Psoas muscle (tissue), 8 donors: ENCODE results near the gene RARA. TPM values are rescaled to one million over a fixed set of nuclear protein-coding genes. Genes with fewer than 3 reads are reported as not detected.

ENCODE experiments used
- ATAC-seq, 4 donors: fragments of 200-7000 bp; cut with Tn5 transposase; one replicate each; pipeline ENCODE4 v1.9.1; 2020; ENCODE audit warnings: moderate library complexity in 3 of 4, mild to moderate bottlenecking in 2 of 4
- DNase-seq, 2 donors: peaks; one replicate each; pipeline ENCODE4 v3.0.0-alpha.2; 2020
- H3K27ac ChIP-seq: fragments of 200-600 bp; one replicate; pipeline ENCODE4 v1.8.0; 2022
- H3K27me3 ChIP-seq, 3 donors: fragments of 200-600 bp in 1 of 3; one replicate each; pipeline versions ENCODE4 v1.6.1 to v1.8.0; 2013 to 2022; ENCODE audit warnings: low read length in 2 of 3, mild to moderate bottlenecking in 2 of 3, moderate library complexity in 1 of 3; ENCODE audit not compliant: insufficient read depth in 3 of 3
- H3K36me3 ChIP-seq, 2 donors: fragments of 200-600 bp in 1 of 2; one replicate each; pipeline versions ENCODE4 v1.6.1 to v1.8.0; 2013 to 2022; ENCODE audit warnings: low read depth in 1 of 2, mild to moderate bottlenecking in 1 of 2, moderate library complexity in 1 of 2; ENCODE audit not compliant: insufficient read depth in 1 of 2
- H3K4me1 ChIP-seq: fragments of 200-600 bp; one replicate; pipeline ENCODE4 v1.8.0; 2022
- H3K4me3 ChIP-seq: fragments of 200-600 bp; one replicate; pipeline ENCODE4 v1.8.0; 2022; ENCODE audit warnings: mild to moderate bottlenecking
- H3K9me3 ChIP-seq: fragments of 200-600 bp; one replicate; pipeline ENCODE4 v1.8.0; 2022
- CTCF ChIP-seq: fragments of 200-600 bp; IDR thresholded peaks from one replicate; pipeline ENCODE4 v1.8.0; 2022; ENCODE audit warnings: antibody characterized with exemption
- WGBS, 3 donors: extraction: QIAGEN DNeasy Blood & Tissue Kit; methylation state at CpG; one replicate each; pipeline versions ENCODE4 v1.1.6 to v1.1.7; 2013; 5-methylcytosine and 5-hydroxymethylcytosine counted together
- intact Hi-C, 2 donors: fragments of 100-400 bp; cut with DNase I; formaldehyde crosslinking; loops; one replicate each; pipeline versions ENCODE4 v1.11.0 to v1.14.2; 2022
- polyA plus RNA-seq, 3 donors: library from polyadenylated mRNA; stranded (reverse); fragments of 200-250 nt; gene quantifications; one replicate each; pipeline ENCODE4 v1.2.3, GENCODE V29; 2013
- total RNA-seq, 4 donors: library from RNA; stranded (reverse); fragmentation: NEBNext Ultra II Directional in 2 of 4; extraction: Animal tissue kit (Norgen Biotek cat#: 25700) in 2 of 4; gene quantifications; one replicate each; pipeline versions ENCODE4 v1.2.1 to v1.2.4, GENCODE V29; 2021 to 2023
- donor health status: healthy with polysubstance abuse.
- donor health status: DM: no; HTN: no; CAD: no; lungs with moderate emphysema.
- donor health status: Bipolar disorder and iron deficiency.
- donor health status: healthy.
- donor health status: DM: yes; HTN: yes; CAD: no.
- donor health status: DM: no; HTN: no; CAD: no.
- donor health status: DM: no; HTN: no; CAD: no.
- donor health status: DM: yes; HTN: yes; CAD: no.

Gene RARA
- total and polyA plus RNA-seq, 7 donors, result 15.0 to 76.9 (median 41.6) TPM

GRCh38 chr17:40322358-40323315 is 13.7 kb downstream of the RARA start:
- intact Hi-C loops, result no loop called here
- WGBS, 3 donors, result 6 to 21% (median 9%) methylated on average over 19 of the region's 19 CpGs
- Histone ChIP-seq H3K36me3 (no peaks in the 10 kb centered on the region), H3K4me1 (peaks cover 76% of the 10 kb centered on the region), H3K4me3 (peak overlapping the region; percentile 95), H3K9me3 (no peaks in the 10 kb centered on the region), H3K27me3 (no peaks in the 10 kb centered on the region), H3K27ac (peak overlapping the region; percentile 97)
- no peak for TF ChIP-seq CTCF
- ATAC-seq (peak in 3 of 4 donors; percentile 7 to 14 (median 8)), DNase-seq (peak; percentile 77 to 84)

GRCh38 chr17:40323391-40324381 is 14.7 kb downstream of the RARA start:
- H3K36me3 ChIP-seq, result no peaks in the 10 kb centered on the region
- ATAC-seq (peak in 3 of 4 donors; percentile 9 to 28 (median 9)), DNase-seq (peak; percentile 70 to 76)
- 34 to 46% (median 45%) methylated on average over 9 to 10 of the region's 10 CpGs for WGBS, 3 donors
- intact Hi-C loops, result no loop called here
- TF ChIP-seq CTCF, result no peak
- peaks cover 86% of the 10 kb centered on the region for H3K4me1 ChIP-seq
- H3K4me3 ChIP-seq, result peak overlapping the region; percentile 95
- no peaks in the 10 kb centered on the region for H3K27me3 ChIP-seq
- no peaks in the 10 kb centered on the region for H3K9me3 ChIP-seq
- H3K27ac ChIP-seq, result peak overlapping the region; percentile 97

- H3K27me3 ChIP-seq, result no peaks in the 10 kb centered on the region
- TF ChIP-seq CTCF, result no peak
- H3K27ac ChIP-seq, result peak overlapping the region; percentile 97
- 74 to 82% (median 78%) methylated on average over 13 of the region's 13 CpGs for WGBS, 3 donors
- no peaks in the 10 kb centered on the region for H3K36me3 ChIP-seq
- ATAC-seq, result no peak
- H3K4me1 ChIP-seq, result peaks cover 96% of the 10 kb centered on the region
- no peaks in the 10 kb centered on the region for H3K9me3 ChIP-seq
- intact Hi-C loops, result no loop called here
- DNase-seq, result peak; percentile 18 to 34
- peak overlapping the region; percentile 10 for H3K4me3 ChIP-seq
Measured at GRCh38 chr17:40325156-40326013, 16.4 kb downstream of the RARA start.
